NCI-H1105 (cell line): ENCODE results near the gene WIPF3.

ENCODE experiments used
- DNase-seq: peaks from one replicate; lab custom pipeline; 2025; lab: John Stamatoyannopoulos, UW

WIPF3 gene

DNA sequence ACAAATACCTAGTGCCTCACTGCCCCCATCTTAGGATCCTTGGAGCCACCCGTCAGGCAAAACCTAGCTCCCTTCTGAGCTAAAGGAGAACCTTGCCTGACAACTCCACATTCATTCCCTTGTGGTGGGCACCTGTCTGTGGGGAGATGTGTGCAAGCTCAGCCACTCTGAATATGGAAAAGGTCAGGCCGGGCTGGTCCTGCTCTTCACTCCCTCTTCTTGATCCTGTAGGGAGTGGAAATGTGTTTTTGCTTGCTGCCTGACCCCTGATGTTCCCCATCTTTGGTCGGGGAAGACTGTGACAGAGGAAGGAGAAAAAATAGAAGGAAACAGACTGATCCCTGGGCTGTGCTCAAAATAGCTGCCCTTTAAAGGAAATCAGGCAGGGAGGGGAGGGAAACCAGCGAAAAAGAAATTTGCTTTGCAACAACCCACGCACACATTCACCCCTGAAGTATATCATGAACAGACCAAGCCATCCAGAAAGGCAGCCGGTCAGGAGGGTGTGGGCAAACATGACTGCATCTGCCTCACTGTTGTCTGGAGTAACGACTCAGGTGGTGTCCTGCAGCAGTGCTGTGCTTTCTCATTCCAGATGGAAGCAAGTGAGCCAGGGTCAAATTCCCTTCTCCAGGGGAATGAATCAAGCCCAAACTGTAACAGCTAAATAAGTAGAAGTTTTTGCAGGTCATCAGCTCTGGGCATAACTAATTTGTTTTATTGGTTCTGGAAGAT lies 109.3 kb downstream of the WIPF3 start:
- DNase-seq: no peak

DNA sequence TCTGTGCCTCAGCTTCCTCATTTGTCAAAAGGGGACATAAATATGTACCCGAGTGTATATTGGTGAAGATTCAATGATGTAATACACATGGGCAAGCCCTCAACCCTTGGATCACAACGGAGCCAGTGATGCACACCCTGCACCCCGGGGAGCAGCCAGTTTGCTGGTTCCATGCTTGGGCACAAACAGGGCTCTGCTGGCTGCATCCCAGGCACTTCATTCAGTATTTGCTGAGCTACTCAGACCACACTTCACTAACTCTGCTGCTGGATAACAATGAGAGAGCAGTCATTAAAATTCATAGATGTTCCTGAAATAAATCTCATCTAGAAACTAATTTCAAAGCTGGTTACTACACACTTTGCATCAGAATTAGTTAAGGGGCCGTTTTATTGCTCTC lies 111.3 kb downstream of the WIPF3 start:
- DNase-seq: no peak

DNA sequence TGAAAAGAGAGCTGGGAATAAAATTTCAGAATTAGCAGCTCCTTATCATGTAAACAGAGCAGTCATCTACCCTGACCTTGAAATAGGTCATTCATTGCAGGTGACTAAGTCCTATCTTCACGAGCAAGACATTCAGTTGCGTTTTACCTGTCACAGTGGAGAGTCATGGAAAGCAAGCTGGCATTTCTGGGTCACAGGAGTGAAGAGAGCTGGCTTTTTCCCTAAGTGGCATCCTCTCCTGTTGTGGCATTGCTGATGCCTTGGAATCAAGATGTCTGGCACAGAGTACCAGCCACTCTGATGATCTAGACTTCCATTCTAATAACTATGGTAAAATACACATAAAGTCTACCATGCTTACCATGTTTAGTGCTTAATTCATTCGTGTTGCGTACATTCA lies 112.5 kb downstream of the WIPF3 start:
- no peak for DNase-seq

DNA sequence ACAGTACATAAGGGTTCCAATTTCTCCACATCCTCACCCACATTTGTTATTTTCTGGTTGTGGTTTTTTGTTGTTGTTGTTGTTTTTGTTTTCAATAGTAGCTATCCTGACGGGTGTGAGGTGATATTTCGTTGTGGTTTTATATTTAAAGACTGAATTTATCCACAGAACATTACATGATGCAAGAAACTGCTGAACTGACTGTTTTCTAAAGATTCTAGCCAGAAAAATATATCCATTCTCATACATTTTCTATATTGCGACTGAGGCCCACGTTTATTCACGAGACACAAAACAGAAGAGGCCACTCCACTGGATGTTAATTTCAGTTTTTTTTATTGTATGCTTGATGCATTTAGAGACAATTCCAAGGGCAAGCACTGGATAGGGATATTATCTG lies 113.5 kb downstream of the WIPF3 start:
- no peak for DNase-seq

DNA sequence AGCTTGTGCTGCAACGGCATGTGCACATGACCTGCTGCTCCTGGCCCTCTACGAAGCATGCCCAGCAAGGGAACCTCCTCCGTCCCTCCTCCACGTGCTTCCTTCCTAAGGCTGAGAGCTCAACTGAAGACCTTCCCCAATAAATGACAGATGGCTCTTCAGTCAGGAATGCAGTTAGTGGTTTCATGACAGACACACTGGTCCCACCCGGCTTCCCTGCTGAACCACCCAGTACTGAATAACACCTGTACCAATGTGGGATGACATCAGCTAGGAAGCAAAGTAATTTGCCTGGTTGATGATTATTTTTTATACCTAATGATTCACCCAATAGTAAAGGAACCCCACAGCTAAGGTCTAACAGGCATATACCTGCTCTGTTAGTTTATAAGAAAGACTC lies 114.2 kb downstream of the WIPF3 start:
- no peak for DNase-seq

DNA sequence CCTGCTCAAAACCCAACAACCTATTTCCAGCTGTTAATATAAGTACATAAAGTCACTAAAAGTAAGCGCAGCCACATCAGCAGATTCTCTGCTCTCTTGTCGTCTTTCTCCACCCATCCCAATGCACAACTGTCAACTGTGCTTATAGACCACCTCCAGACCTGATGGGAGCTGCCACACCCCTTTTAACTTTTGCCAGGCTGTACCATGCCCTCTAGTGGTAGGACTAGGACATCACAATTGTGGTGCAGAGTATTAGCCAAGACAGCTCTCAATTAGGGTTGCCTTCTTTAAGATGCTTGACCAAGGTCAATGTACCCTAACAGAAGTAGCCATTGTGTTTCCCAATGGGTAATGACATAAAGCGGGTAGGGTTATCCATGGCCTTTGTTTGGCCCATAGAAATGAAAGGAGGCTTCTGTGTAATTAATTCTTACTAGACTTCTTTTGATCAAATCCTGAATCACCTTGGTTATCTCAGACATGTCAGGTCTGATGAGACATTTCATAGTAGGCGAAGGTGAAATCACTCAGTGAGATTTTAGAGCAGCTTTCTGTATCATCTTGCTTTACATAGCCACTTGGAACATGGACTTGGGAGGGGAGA lies 115.2 kb downstream of the WIPF3 start:
- DNase-seq: peak; percentile 64

DNA sequence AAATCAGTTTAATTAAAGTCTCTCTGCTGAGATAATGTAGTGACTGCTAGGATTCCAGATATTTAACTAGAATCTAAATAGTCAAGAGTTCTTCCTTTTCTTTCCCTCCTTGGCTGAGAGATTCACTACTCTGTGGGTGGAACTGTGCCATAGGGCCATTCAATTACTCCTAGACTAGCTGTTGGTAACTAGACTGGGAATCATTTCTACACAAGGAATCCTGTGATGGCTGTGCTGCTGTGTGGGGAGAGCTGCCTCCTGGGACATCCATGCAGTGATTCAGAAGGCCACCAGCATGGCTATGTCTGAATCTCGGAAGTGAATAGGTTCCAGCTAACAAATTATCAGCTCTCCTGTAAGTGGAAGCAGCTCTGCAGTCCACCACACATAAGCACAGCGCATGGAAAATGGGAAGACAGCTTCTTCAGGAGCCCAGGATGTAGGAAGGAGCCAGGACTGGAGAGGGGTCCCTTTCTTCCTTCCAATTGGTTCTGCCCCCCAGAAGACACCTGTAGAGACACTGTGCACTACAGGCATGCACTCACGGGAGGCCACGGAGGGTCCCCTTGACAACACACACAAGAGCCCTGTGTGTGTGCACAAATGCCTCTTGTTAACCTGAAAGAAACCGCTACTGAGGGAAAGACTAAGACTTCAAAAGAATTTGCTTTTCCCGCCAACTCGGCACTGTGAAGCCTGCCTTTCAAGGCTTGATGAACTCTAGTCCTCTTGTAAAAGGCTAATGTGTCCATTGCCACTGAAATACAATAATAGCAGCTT lies 116.8 kb downstream of the WIPF3 start:
- no peak for DNase-seq

DNA sequence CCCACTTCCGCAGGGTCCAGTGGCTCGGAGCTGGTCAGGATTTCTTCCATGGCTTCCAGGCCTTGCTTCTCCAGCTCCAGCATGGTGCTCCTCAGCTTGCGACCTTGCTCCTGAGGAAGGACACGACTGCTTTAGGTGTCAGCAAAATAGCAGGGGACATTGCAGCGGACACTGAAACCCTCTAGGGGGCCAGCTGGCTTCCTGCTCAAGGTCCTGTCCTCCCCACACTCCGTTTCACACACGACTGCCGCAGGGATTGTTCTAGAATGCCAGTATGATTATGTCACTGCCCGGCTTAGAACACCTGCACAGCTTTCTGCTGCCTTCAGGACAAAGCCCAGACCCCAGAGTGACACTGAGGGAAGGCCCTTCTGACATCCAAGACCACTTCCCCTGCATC lies 117.7 kb downstream of the WIPF3 start:
- no peak for DNase-seq

DNA sequence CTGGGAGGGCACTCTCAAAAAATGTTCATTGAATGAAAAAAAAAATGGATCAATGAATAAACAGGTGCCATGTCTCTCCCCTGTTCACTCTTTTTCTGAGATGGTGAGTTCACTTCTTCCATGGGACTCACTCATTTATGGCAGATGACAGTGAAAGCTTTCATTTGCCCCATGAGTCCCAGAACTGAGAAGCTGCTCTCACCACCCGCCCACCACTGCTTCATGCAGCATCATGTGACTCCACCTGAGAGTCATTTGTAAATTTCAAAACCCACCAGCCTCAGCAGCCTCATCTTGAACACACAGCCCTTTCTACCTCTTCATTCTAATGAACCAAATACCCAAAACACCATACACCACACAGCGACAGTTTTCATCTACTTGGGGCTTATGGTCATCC lies 118.4 kb downstream of the WIPF3 start:
- no peak for DNase-seq

DNA sequence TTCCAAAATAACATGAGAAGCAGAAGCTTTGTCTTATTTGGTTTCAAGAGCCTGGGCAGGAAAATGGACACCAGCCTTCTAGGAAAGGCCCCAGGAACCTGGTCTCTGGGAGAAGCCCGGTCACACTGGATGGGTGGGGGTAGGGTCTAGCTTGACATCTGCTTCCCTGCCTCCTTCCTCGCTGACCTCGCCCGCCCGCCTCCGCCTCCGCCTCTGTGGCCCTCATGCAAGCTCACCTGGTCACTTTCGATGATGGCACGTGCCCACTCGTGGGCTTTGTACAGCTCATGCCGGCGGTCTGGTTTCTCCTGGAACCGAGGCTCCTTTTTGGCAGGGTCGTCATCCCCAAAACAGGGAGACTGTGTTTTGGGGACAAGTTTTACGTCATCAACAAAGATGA lies 119.9 kb downstream of the WIPF3 start:
- DNase-seq: no peak

DNA sequence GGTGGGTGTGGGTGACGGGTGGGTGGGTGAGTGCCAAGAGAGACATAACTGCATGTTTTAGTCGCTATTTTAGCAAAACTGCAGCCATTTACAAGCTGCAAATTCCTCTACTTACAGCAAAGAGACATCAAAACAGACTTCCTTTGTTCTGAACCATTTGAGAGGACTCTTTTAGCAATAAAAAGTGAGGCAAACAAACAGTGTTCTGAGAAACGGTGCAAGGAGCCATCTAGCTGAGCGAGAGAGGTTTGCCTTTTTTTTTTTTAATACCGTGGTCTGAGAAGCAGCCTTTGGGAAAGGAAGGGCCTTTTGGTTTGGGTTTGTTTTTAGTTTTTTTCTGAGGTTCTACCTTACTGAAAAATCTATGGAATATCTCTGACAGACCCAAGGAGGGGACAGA lies 120.4 kb downstream of the WIPF3 start:
- DNase-seq: no peak

DNA sequence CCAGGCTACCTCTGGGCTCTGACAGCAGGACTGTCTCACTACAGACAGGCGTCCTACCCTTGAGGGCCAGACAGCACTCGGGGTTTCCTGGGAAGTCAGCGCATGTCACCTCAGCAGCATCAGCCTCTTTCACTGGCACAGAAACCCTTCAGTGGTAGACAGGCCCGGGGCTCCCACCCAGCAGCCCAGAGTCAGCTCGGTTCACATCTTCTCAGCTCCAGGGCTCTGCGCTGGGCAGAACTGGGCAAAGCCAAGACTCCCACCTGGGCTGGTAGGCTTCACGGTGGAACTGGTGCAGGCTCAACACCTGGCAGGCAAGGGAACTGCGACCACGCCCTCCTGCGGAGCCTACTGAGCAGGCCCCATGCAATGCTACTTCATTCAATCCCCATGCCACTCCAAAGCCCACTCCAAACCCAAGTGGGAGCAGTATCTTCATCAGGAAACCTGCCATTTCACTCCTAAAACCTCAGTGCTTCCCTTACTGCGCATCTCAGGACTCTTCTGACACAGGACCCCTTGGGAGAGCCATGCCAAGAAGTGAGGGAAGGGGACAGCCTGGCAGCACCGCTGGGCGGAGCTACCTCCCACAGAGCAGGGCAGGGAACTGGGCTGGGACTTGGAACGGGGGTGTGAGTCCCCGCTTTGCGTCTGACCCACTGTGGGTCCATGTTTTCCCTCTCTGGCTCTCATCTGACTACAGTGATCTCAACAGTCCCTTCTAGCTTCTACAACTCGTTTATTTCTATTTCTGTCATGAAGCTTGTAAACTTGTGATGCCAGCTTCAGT lies 122.9 kb downstream of the WIPF3 start:
- no peak for DNase-seq

DNA sequence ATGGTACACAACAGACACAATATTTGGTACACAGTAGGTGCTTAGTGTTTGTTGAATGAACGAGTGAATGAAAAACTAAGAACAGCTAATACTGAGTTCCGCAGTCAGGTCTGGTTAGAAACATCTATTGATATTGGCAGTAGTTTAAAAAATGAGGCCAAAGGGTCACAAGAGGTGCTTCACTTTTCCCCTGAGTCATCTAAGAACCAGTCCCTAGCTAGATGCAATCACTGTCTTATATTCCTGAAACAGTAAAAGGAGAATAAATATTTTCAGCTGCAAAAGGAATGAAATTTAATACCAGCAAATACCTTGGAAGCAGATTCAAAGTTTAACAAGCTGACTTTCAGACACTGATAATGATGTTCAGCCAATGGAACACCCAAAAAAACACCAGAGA lies 128.8 kb downstream of the WIPF3 start:
- DNase-seq: no peak

DNA sequence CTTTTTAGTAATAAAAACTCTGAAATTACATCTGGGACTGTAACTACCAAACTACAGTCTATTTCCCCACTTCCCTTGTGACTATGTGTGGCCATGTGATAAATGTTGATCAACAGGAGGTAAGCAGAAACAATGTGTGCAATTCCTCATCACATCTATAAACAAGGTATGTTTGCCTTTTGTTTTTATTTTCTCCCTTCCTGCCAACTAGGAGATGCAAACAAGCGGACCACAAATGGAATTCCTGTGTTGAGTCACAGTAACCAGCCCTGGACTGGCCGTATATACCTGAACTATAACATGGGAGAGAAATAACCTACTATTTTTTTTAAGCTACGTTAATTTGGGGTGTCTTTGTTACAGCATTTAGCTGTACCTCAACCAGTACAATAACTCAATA lies 130.8 kb downstream of the WIPF3 start:
- no peak for DNase-seq

DNA sequence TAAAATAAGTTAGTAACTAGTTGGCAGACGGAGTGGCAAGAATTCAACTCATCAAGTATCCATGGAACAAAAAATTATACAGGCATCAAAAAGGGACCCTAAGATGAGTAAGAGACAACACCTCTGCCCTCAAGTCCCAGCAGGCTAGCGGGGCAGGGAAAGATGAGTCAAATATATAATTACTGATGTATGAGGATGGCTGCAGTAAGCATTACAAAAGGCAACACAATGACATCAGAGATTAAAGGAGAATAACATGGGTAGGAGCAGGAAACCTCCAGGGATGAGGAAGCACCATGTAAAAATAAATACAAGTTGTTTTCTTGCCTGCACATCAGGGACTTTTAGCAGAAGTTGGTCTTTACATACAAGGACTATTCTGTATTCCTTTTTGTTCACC lies 133.9 kb downstream of the WIPF3 start:
- no peak for DNase-seq

DNA sequence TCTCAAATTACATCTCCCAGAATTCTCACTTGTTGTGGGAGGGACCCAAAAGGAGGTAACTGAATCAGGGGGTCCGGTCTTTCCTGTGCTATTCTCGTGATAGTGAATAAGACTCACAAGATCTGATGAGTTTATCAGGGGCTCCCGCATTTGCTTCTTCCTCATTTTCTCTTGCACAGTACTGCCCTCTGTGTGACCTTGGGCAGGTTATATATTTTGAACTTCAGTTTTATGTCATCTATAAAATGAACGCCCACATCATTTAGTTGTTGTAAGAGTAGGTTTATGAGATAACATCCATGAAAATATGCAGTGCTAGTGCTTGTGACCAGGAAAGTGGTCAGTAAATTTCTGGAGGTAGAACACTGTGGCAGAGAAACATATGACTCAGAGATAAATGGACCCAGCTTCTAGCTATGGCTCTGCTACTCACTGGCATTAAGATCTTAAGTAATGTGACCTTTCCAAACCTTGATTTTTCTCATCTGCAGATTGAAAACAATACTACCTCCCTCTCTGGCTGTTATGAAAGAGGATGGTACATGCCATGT lies 139.0 kb downstream of the WIPF3 start:
- DNase-seq: no peak

DNA sequence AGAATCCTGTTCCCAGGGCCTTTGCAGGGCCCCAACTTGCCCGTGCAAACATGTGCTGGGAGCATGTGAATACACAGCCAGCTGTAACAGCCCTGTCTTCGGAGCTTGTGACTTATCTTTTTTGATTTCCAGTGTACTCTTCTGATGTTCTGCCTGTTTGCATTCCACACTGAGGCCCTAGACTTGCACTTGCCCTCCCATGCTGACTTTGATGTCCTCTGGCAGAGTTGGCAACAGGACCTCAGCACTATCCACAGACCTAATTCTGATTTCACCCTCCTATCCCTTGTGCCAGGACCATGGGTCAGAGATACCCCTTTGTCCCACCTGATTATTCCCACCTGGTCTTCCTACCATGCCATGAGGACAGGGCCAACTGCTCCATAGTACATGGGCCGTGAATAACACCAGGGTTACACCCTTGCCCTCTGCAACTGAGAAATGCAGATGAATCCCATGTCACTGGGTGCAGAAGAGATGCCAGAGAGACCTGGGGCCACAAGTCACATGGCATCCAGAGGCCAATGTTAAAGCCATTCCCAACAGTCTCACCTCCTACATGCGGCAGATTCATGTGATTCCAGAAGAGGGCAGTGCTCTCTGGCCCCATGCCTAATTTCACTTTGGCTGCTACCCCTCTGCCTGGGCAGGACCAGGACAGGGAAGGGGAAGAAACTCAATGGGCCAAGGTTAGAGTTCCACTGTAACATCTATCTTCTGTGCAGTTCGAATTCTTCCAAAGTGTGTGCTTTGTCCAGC lies 140.3 kb downstream of the WIPF3 start:
- no peak for DNase-seq

DNA sequence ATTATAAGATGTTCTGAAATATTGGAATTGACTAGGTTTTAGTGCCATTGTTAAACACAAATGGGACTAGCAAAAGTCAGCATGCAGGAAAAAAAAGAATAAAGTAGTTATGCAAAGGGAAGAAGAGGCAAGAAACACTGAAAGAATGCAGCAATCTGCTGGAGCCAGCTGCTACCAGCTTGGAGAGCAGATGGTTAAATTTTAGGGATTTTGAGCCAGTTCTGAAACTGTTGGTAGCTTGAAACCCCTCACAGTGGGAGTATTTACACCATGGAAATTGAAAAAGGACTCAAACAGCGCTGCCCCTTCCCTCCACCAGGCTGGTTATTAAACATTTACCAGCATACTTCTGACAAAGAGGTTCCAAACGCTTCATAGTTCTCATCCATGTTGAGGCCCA lies 142.3 kb downstream of the WIPF3 start:
- no peak for DNase-seq

DNA sequence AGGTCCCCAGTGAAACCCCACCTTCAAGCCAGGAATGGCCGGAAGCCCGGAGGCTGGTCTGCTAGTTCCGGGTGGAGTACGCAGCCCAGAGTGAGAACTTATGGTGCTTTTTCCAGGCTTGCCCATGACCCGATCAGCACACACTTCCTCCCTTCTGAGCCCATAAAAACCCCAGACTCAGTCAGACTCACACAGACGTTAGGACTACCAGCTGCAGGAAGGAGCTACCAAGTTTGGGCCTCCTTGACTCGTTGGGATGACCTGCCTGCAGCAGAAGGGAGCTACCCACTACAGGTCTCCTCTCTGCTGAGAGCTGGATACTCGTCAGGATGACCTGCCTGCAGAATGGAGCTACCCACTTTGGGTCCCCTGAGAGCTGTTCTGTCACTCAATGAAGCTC lies 144.2 kb downstream of the WIPF3 start:
- no peak for DNase-seq

DNA sequence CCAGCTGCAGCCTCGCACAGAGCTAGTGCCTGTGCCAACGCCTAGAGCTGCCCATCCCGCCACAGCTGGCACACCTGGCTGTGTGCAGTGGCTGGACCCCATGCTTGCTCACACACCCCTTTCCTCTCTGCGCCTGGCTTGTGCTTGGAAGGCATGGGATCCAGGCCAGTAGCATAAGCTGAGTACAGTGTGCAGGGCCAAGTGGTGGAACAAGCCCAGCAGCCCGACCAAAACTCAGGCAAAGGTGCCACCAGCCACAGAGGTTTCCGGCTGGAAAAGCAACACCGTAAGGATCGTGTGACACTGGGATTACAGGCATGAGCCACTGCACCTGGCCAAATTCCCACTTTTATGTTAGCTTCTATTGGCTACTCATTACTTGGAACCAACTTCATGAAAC lies 144.9 kb downstream of the WIPF3 start:
- no peak for DNase-seq

DNA sequence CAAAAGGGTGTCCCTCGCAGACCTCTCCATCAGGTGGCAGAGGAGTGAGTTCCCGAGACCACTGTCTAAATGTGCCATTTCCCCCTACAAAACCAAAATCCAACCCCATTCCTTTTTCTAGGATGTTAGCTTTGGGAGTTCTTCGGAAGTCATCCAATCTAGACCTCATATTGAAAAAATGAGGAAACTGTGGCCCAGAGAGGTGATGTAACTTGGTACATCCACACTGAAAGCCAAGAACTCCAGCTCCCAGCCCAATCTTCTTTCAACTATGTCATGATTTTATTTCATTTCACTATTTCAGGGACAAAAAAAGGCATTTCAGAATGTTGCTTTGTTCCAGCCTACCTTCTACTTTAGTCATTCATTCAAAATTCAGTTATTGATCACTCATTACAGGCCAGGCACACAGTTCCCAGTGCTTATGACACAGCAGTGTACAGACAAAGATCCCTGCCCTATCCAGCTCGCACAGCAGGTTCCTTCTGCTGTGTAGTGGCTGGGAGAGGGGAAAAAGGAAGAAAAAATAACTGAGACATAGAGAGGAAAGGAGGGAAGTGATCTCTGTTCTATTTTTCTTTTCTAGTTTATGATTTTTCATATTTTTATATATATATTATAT lies 147.5 kb downstream of the WIPF3 start:
- DNase-seq: no peak
